ENCODE measurements around the gene CALR3.

CALR3 gene

DNA sequence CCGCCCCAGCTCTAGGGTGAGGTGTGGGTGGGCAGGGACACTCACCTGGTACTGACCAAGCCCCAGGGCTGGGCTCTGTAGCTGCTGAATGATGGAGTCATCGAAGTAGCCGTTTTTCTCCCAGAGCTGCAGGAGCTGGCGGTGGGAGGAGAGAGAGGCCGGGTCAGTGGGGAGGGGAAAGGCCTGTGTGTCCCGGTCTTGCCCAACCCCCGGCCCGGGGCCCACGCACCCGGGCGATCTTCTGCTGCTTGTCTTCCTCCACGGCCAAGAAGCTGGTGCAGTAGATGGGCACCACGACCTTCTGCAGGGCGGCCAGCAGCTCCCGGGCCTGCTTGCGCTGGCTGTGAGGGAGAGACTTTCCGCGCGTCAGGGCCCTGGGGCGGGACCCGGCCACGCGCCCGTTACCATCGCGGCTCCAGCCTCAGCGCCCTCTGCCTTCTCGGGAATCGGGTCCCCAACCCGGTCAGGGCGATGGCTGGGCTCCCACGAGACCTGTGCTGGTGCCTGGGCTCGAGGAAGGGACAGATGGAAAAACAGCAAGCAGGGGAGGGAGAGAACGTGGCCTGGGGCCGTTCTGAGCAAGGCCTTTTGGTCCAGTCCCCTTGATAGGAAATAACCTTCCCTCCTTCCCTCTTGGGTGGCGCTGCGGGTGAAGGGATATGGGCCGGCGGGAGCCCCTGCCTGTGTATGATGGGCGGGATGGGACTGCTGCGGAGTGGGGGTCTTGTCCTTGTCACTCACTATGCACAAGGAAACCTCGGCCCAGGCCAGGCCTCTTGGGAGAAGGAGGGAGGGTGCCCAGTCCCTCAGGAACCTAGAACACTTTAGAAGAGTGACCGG lies 34.8 kb upstream of the CALR3 start:
- H3K9me3 Mint-ChIP-seq, result no peaks in the 10 kb centered on the region
- peaks cover 51% of the 10 kb centered on the region for H3K36me3 Mint-ChIP-seq
- no peaks in the 10 kb centered on the region for H3K4me1 Mint-ChIP-seq
- no peak overlapping the region for H3K27ac Mint-ChIP-seq
- no peak for DNase-seq
- H3K27me3 Mint-ChIP-seq, result no peaks in the 10 kb centered on the region
- CTCF ChIA-PET, result no interaction called here
- H3K4me3 Mint-ChIP-seq, result no peak overlapping the region

DNA sequence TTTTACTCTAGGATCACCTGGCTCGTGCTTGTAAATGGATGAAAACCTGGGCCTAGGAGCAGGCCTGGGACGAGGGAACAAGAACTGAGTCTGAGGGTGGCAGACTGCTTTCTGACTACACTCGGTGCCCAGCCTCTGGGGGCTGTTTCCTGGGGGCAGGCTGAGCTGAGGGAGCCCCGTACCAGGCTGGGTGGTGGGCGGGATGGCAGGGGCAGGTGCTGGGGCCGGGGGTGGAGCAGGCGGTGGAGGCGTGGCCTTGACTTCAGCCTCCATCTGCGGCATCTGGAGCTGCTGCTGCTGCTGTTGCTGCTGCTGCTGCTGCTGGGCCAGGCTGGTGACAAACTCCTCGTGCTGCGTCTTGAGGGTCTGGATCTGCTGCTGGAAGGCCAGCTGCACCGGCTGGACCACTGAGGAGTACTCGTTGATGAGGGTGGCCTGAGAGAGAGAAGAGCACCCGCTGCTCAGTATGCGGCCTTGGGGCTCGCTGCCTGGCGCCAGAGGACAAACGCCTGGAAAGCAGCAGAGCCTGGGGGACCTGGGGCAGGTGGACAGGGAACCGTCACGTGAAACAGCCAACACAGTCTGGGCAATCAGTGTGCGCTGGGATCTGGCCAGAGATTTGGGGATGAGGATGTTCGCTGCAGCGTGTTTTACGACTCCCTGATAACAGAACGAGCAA lies 33.6 kb upstream of the CALR3 start:
- DNase-seq, result no peak
- CTCF ChIA-PET, result no interaction called here
- Mint-ChIP-seq H3K27ac (no peak overlapping the region), H3K4me1 (no peaks in the 10 kb centered on the region), H3K36me3 (peaks cover 43% of the 10 kb centered on the region), H3K4me3 (no peak overlapping the region), H3K27me3 (no peaks in the 10 kb centered on the region), H3K9me3 (no peaks in the 10 kb centered on the region)

DNA sequence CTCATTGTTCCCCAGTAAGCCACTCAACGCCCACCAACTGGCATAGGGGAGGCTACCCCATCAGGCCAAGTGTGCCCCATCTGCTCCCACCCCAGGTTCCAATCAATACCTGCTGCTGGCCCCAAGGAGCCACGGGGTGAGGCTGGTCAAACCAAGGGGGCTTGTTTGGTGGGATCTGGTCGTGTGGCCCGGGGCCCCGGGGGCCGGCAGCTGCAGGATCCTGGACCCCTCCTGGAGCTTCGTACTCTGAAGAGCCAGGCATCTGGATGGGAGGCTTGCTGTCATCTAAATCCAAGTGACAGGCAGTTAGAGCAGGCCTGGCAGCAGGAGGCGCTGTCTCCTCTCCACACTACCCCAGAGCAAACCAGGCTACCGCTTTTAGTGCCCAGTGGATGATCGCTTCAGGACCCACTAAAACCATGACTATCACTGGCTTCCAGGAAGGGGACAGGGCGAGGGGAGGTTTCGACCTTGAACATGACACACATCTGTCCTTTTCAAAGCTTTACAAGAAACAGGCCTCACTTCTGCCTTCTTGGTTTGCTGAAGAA lies 32.1 kb upstream of the CALR3 start:
- Mint-ChIP-seq H3K27ac (no peak overlapping the region), H3K36me3 (peaks cover 48% of the 10 kb centered on the region), H3K9me3 (no peaks in the 10 kb centered on the region), H3K27me3 (no peaks in the 10 kb centered on the region), H3K4me3 (no peak overlapping the region), H3K4me1 (no peaks in the 10 kb centered on the region)
- peak; percentile 69 for DNase-seq
- CTCF ChIA-PET, result interaction anchor here (0.9 to 1.6 kb wide), 3 partner anchors 11 to 110 kb away, joined by 3 read pairs; no protein-coding TSS in a partner anchor

DNA sequence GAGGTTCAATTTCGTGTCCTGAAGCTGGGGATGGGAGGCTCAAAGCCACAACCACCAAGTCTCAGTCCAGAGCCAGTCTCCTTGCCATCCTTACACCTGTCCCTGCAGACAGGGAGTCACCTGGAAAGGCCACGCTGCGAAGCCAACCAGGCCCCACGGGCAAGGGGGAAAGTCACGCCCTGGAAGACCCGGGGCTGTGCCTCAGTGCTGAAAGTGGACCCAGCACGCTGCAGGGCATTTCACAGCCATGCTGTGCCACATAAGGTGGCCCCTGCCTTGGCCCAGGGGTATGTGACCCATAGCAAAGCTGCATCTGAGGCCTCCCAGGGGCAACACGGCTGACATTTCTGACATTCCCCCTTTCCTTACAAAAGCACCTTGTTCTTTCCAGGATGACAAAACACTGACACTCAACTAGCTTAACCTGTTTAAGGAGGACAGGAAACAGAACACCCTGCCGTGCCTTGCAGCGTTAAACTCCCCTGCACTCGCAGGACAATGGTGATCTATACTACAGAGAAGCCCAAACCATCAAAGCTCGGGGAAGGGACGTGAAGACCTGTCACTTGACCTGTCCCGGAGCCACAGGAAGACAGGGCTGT lies 31.5 kb upstream of the CALR3 start:
- no peak overlapping the region for H3K27ac Mint-ChIP-seq
- CTCF ChIA-PET, result interaction anchor here (0.9 to 1.6 kb wide), 2 partner anchors 10 to 86 kb away, joined by 3 read pairs; no protein-coding TSS in a partner anchor
- H3K27me3 Mint-ChIP-seq, result no peaks in the 10 kb centered on the region
- peaks cover 51% of the 10 kb centered on the region for H3K36me3 Mint-ChIP-seq
- no peak for DNase-seq
- H3K4me1 Mint-ChIP-seq, result no peaks in the 10 kb centered on the region
- no peaks in the 10 kb centered on the region for H3K9me3 Mint-ChIP-seq
- no peak overlapping the region for H3K4me3 Mint-ChIP-seq

DNA sequence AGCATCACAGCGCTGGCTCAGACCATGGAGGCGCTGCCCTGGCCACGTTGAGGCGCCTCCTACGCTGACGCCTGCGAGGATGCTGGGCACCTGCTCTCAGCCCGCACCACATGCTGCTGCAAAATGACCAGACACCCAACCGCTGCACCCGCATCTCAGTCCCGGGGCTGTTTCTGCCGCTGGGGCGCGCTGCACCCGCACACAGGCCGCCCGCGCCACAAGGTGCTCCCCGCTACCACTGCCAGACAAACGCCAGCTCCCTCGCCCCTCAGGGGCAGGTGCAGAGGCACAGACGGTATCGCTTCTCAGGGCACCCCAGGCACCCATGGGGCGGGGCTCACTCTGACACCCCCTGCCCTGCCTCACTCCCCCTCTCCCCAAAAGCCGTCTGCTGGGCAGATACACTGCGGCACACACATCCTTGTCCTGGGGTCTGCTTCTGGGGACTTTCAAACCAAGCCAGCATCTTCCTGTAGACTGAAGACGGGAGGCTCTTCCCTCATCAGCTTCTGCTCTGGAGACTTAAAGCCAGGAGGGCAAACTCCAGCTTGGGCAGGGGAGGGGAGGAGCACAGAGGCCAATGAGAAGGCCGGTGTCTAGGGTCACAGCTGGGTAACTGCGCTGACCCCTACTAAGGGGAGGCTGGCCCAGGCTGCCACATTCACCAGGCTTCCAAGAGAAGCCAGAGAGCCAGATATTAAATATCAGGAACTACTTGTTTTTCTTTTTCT lies 29.9 kb upstream of the CALR3 start:
- no peak for DNase-seq
- Mint-ChIP-seq H3K4me3 (no peak overlapping the region), H3K36me3 (peaks cover 42% of the 10 kb centered on the region), H3K27ac (no peak overlapping the region), H3K27me3 (no peaks in the 10 kb centered on the region), H3K9me3 (no peaks in the 10 kb centered on the region), H3K4me1 (no peaks in the 10 kb centered on the region)
- CTCF ChIA-PET, result no interaction called here

DNA sequence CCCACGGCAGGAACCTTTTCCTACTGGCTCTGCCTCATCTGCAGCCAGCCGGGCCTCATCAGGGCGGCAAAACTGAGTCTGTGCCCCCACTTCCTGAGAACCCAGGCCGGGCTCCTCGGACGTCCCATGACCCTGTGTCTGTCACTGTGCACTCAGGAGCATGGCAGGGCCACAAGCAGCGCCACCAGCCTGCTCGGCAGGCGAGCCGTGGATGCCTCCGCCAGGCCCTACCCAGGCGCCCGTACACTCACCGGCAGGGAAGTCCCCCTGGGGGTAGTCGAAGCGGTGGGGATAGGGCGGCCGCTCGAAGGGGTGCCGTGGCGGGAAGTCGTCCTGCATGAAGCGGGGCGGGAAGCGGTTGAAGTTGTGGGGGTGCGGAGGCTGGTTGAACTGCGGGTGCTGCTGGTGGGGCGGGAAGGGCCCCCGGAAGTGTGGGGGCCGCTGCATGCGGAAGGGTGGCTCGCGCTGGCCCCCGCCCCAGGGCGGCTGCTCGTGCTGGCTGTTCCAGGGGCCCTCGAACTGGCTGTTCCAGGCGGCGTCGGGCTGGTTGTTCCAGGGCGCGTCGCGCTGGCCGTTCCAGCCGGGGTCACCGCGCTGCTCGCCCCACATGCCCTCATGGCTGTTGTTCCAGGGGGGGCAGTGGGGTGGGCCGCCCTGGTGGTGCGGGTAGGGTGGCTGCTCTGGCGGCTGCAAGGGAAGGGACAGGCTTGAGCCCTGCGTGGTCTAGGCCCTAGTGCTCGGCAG lies 29.2 kb upstream of the CALR3 start:
- no peak overlapping the region for H3K4me3 Mint-ChIP-seq
- CTCF ChIA-PET, result no interaction called here
- no peaks in the 10 kb centered on the region for H3K4me1 Mint-ChIP-seq

GRCh38 chr19:16522559-16523377 lies 26.8 kb upstream of the CALR3 start:
- H3K4me3 Mint-ChIP-seq, result no peak overlapping the region
- peaks cover 49% of the 10 kb centered on the region for H3K36me3 Mint-ChIP-seq
- no peak for DNase-seq
- no peaks in the 10 kb centered on the region for H3K9me3 Mint-ChIP-seq
- H3K27me3 Mint-ChIP-seq, result no peaks in the 10 kb centered on the region
- H3K27ac Mint-ChIP-seq, result no peak overlapping the region
- no peaks in the 10 kb centered on the region for H3K4me1 Mint-ChIP-seq
- CTCF ChIA-PET, result no interaction called here

More for the DNA sequence above, 29.2 kb upstream of the CALR3 start:
- H3K9me3 Mint-ChIP-seq, result no peaks in the 10 kb centered on the region
- H3K36me3 Mint-ChIP-seq, result peaks cover 46% of the 10 kb centered on the region
- H3K27me3 Mint-ChIP-seq, result no peaks in the 10 kb centered on the region
- no peak for DNase-seq
- H3K27ac Mint-ChIP-seq, result no peak overlapping the region

- no peaks in the 10 kb centered on the region for H3K4me1 Mint-ChIP-seq
- peaks cover 51% of the 10 kb centered on the region for H3K36me3 Mint-ChIP-seq
- no peak overlapping the region for H3K27ac Mint-ChIP-seq
- H3K27me3 Mint-ChIP-seq, result no peaks in the 10 kb centered on the region
- H3K9me3 Mint-ChIP-seq, result no peaks in the 10 kb centered on the region
- no peak for DNase-seq
- CTCF ChIA-PET, result no interaction called here
- H3K4me3 Mint-ChIP-seq, result no peak overlapping the region
Observed at GRCh38 chr19:16521715-16522289, 25.8 kb upstream of the CALR3 start.

- H3K4me1 Mint-ChIP-seq, result no peaks in the 10 kb centered on the region
- peaks cover 50% of the 10 kb centered on the region for H3K36me3 Mint-ChIP-seq
- DNase-seq, result no peak
- H3K4me3 Mint-ChIP-seq, result no peak overlapping the region
- CTCF ChIA-PET, result no interaction called here
- no peaks in the 10 kb centered on the region for H3K9me3 Mint-ChIP-seq
- H3K27ac Mint-ChIP-seq, result no peak overlapping the region
- H3K27me3 Mint-ChIP-seq, result no peaks in the 10 kb centered on the region
Observed at GRCh38 chr19:16520986-16521624, 25.1 kb upstream of the CALR3 start.

DNA sequence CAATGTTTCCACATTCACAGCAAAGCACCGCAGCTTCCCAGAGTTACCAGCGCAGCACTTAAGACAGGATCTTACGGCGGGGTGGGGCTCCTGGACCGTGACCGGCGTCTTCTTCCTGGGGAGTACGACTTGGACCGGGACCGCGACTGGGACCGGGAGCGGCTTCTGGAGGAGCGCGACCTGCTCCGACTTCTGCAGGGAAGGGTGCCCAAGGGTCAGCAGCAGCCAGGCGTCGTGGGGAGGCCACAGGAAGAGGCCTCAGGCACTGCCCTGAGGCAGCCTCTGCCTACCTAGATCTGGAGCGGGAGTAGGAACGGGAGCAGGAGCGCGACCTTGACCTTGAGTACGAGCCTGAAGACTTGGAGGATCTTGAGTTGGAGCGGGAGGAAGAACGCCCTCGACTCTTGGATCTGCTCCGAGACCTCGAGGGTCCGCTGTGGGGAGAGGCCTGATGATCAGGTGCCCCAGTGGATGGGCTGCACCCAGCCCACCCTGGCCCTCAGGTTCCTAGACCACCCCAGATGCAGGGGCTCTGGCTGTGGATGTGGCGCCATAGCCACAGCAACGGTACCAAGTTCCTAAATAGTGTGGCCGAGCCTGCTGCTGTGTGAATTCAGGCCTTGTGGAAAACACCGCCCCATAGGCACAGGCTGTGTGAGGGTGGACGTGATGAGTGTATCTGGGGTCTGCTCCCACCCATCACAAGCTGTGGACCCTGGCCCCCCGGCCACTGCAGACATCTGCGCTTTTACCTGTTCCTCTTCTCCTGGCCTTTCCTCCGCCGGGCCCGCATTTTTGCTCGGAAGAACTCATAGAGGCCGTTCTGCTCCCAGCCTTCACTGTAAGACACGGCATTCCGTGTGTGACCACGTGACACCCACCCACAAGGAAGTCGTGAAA lies 24.4 kb upstream of the CALR3 start:
- H3K27me3 Mint-ChIP-seq, result no peaks in the 10 kb centered on the region
- no peak overlapping the region for H3K27ac Mint-ChIP-seq
- no peak overlapping the region for H3K4me3 Mint-ChIP-seq
- no peak for DNase-seq
- H3K9me3 Mint-ChIP-seq, result no peaks in the 10 kb centered on the region
- peaks cover 50% of the 10 kb centered on the region for H3K36me3 Mint-ChIP-seq
- H3K4me1 Mint-ChIP-seq, result no peaks in the 10 kb centered on the region
- CTCF ChIA-PET, result no interaction called here

DNA sequence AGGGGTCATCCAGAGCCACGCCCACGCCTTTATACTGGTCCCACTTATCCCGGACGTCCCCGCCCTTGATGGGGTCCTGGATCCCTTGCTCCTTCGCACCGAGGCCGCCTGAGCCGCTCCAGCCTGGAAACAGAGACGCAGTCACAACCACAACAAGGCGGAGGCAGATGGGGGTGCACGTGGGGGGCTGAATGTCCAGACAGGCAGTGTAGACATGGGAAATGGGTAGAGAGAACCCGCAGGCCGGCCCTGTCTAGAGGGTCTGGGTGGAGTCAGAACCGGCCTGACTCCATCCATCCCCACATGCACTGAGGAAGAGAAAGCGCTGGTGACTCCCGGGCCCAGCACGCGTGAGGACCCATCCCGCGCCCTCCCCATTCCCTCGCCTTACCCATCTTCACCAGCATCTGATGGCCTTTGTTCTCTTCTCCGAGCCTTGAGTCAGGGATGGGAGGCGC lies 23.3 kb upstream of the CALR3 start:
- no peak overlapping the region for H3K4me3 Mint-ChIP-seq
- DNase-seq, result no peak
- H3K27ac Mint-ChIP-seq, result no peak overlapping the region
- no peaks in the 10 kb centered on the region for H3K4me1 Mint-ChIP-seq
- CTCF ChIA-PET, result no interaction called here
- peaks cover 50% of the 10 kb centered on the region for H3K36me3 Mint-ChIP-seq
- H3K27me3 Mint-ChIP-seq, result no peaks in the 10 kb centered on the region
- H3K9me3 Mint-ChIP-seq, result no peaks in the 10 kb centered on the region
